GM12891 (cell line): ENCODE data around the gene CTNND2.

Experiments
- POLR2A ChIP-seq: IDR thresholded peaks from 2 replicates; pipeline ENCODE4 v1.6.1; 2011; ENCODE audit warnings: low read depth, low read length, control low read depth
- POLR2AphosphoS5 ChIP-seq: IDR thresholded peaks from 2 replicates; pipeline ENCODE4 v1.6.1; 2011; ENCODE audit warnings: low read depth, low read length, control low read depth

- no peak for TF ChIP-seq POLR2A
- TF ChIP-seq POLR2AphosphoS5: no peak
Observed at GRCh38 chr5:11594021-11594420, 310.2 kb downstream of the CTNND2 start.
